CD4-positive, alpha-beta memory T cell (primary cell): Measurements from ENCODE around the gene RGPD3. TPM values are rescaled to one million over a fixed set of nuclear protein-coding genes. Genes with fewer than 3 reads are reported as not detected.
"Not testable (repeated sequence)": the region's sequence is repeated elsewhere in the genome, so short reads cannot be mapped to it uniquely, and the experiment has no call there.

Experiments
- CTCF ChIA-PET: fragments of 350-600 bp; sonication (Branson Sonifier 250); formaldehyde crosslinking; loops from one replicate; lab custom pipeline; 2021; ENCODE audit warnings: inconsistent platforms; ENCODE audit not compliant: partially characterized antibody; lab: Charles Lee
- POLR2A ChIA-PET: fragments of 350-600 bp; sonication (Branson Sonifier 250); formaldehyde crosslinking; loops from one replicate; lab custom pipeline; 2021; ENCODE audit not compliant: partially characterized antibody; lab: Charles Lee
- DNase-seq, 5 donors: peaks; one replicate each; pipeline versions ENCODE4 v3.0.0 to v3.0.0-alpha.2; 2020 to 2022; ENCODE audit warnings: mixed read lengths in 1 of 5
- H3K27ac ChIP-seq: one replicate; pipeline ENCODE4 v1.7.0; 2013; ENCODE audit warnings: low read depth, low read length
- H3K27me3 ChIP-seq: 2 replicates; pipeline ENCODE4 v1.7.0; 2013; ENCODE audit warnings: mild to moderate bottlenecking, low read length, moderate library complexity; ENCODE audit not compliant: insufficient read depth
- H3K36me3 ChIP-seq: 2 replicates; pipeline ENCODE4 v1.7.0; 2013; ENCODE audit warnings: mild to moderate bottlenecking, low read length, moderate library complexity; ENCODE audit not compliant: insufficient read depth
- H3K4me1 ChIP-seq: 2 replicates; pipeline ENCODE4 v1.7.0; 2013; ENCODE audit warnings: mild to moderate bottlenecking, low read length, moderate library complexity; ENCODE audit not compliant: insufficient read depth
- H3K4me3 ChIP-seq, 2 donors: one replicate each; pipeline ENCODE4 v1.7.0; 2013; ENCODE audit warnings: low read length in 2 of 2, mild to moderate bottlenecking in 1 of 2
- H3K9me3 ChIP-seq, 2 donors: one replicate each; pipeline ENCODE4 v1.7.0; 2013; ENCODE audit warnings: low read length in 2 of 2, control low read depth in 1 of 2; ENCODE audit not compliant: control insufficient read depth in 1 of 2
- H3K27ac Mint-ChIP-seq, 7 donors: one replicate each; pipeline ENCODE4 v1.8.0; 2020 to 2021; ENCODE audit warnings: mixed read lengths in 7 of 7, mild to moderate bottlenecking in 6 of 7, inconsistent platforms in 3 of 7, moderate library complexity in 3 of 7
- H3K27me3 Mint-ChIP-seq, 2 donors: one replicate each; pipeline ENCODE4 v1.8.0; 2020 to 2021; ENCODE audit warnings: mixed read lengths in 2 of 2
- H3K36me3 Mint-ChIP-seq, 2 donors: one replicate each; pipeline ENCODE4 v1.8.0; 2020 to 2021; ENCODE audit warnings: mixed read lengths in 2 of 2, inconsistent platforms in 1 of 2, mild to moderate bottlenecking in 1 of 2
- H3K4me1 Mint-ChIP-seq, 4 donors: one replicate each; pipeline ENCODE4 v1.8.0; 2020 to 2021; ENCODE audit warnings: mixed read lengths in 4 of 4, mild to moderate bottlenecking in 1 of 4
- H3K4me3 Mint-ChIP-seq, 8 donors: one replicate each; pipeline ENCODE4 v1.8.0; 2020 to 2021; ENCODE audit warnings: mixed read lengths in 8 of 8, mild to moderate bottlenecking in 7 of 8, moderate library complexity in 6 of 8, inconsistent platforms in 3 of 8
- H3K9me3 Mint-ChIP-seq, 8 donors: one replicate each; pipeline ENCODE4 v1.8.0; 2020 to 2021; ENCODE audit warnings: mixed read lengths in 8 of 8, mild to moderate bottlenecking in 5 of 8, inconsistent platforms in 3 of 8, moderate library complexity in 1 of 8
- intact Hi-C: fragments of 100-400 bp; cut with micrococcal nuclease; formaldehyde crosslinking; loops from one replicate; pipeline ENCODE4 v1.15.1; 2023
- polyA plus RNA-seq, 2 donors: library from polyadenylated mRNA; unstranded; fragments of 300-500 nt; fragmentation: Illumina TruSeq; gene quantifications; one replicate each; pipeline ENCODE4 v1.2.3, GENCODE V29; 2021
- total RNA-seq, 2 experiments: library from RNA; stranded (reverse); gene quantifications; one replicate each; pipeline ENCODE4 v1.2.3, GENCODE V29; 2021

RGPD3 gene
- total and polyA plus RNA-seq, 4 experiments from 2014 or later = 0.44 to 0.47 TPM; not detected in 2

DNA sequence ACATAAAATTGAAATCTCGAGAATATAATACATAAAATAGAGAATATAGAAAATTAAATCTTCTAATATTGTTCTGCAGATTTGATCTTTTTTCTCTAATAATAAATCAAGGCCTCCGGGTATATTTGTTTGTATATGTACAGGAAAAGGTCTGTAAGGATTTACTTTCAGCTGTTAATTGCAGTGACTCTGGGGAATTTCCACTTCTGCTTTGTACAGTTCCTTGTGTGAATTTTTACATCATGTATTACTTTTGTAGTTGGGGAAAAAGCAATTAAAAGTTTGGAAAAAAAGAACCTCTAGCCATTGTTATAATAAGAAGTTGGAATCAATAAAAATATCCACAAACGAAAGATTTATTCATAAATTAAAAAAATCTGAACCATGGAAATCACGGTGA is 42.6 kb upstream of the RGPD3 start:
- CTCF ChIA-PET = interaction anchor here (1.1 kb wide), 1 partner anchor 32 kb away, joined by 3 read pairs; no protein-coding TSS in a partner anchor
- H3K36me3 Mint-ChIP-seq, H3K9me3 Mint-ChIP-seq, H3K36me3 ChIP-seq, H3K9me3 ChIP-seq, H3K27ac Mint-ChIP-seq, H3K4me1 ChIP-seq, H3K27me3 ChIP-seq, POLR2A ChIA-PET, H3K27me3 Mint-ChIP-seq, H3K4me1 Mint-ChIP-seq, DNase-seq, intact Hi-C loops, H3K27ac ChIP-seq, H3K4me3 ChIP-seq: not testable (repeated sequence)
- peak overlapping the region in 1 of 8 donors; percentile 17 for H3K4me3 Mint-ChIP-seq

DNA sequence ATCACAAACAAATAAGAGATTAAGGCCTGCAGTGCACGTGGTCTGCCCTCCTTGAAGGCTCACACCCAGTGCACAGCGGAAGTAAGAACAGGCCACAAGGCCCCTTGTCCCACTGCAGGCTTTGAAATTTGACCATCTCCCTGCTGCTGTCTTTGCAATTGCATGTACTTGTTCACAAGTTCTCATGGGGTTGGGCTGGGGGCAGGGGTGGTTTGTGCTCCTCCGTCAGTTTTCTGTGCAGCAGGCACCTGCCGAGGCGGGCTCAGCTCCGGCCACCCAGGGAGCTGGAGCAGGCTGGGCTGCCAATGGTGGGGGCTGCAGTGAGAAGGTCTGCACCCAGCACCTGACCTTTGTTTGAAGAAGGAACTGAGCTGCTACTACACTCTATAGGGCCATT is 41.2 kb upstream of the RGPD3 start:
- H3K4me1 ChIP-seq, H3K4me3 Mint-ChIP-seq, DNase-seq, H3K27ac ChIP-seq, H3K27me3 Mint-ChIP-seq, H3K4me1 Mint-ChIP-seq, POLR2A ChIA-PET, H3K4me3 ChIP-seq, intact Hi-C loops, H3K36me3 ChIP-seq, CTCF ChIA-PET, H3K27ac Mint-ChIP-seq, H3K9me3 Mint-ChIP-seq, H3K36me3 Mint-ChIP-seq, H3K9me3 ChIP-seq, H3K27me3 ChIP-seq: not testable (repeated sequence)

DNA sequence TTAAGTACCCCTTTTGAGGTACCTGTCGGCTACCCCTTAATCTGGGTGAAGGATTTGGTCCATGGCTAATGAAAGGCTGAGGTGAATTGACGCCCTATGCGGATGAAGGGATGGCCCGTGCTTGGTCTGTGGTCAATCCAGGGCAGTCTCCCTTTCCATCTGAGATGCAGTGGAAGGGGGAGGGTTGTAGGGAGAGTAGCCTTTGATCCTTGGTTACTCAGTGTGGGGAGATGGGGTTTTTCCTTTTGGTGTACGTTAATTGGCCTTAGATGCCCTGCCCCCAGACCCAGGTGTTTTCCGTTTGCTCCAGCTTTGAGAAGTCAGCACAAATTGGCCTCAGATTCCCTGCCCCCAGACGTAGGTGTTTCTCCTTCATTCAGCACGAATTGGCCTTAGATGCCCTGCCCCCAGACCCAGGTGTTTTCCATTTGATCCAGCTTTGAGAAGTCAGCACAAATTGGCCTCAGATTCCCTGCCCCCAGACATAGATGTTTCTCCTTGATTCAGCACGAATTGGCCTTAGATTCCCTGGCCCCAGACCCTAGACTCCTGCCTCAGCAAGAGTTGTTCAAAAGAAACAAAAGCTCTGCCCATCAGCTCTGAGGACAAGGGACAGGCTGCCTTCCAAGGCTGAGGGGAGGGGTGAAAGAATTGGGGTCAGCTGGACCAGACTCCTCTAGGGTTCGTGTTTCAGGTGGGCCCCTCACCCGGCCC is 40.6 kb upstream of the RGPD3 start:
- H3K4me1 Mint-ChIP-seq, CTCF ChIA-PET, H3K36me3 Mint-ChIP-seq, H3K9me3 Mint-ChIP-seq, H3K27ac Mint-ChIP-seq, H3K27me3 ChIP-seq, H3K4me3 Mint-ChIP-seq, POLR2A ChIA-PET, H3K27me3 Mint-ChIP-seq, H3K4me1 ChIP-seq, intact Hi-C loops, H3K27ac ChIP-seq, H3K36me3 ChIP-seq, DNase-seq, H3K9me3 ChIP-seq, H3K4me3 ChIP-seq: not testable (repeated sequence)

DNA sequence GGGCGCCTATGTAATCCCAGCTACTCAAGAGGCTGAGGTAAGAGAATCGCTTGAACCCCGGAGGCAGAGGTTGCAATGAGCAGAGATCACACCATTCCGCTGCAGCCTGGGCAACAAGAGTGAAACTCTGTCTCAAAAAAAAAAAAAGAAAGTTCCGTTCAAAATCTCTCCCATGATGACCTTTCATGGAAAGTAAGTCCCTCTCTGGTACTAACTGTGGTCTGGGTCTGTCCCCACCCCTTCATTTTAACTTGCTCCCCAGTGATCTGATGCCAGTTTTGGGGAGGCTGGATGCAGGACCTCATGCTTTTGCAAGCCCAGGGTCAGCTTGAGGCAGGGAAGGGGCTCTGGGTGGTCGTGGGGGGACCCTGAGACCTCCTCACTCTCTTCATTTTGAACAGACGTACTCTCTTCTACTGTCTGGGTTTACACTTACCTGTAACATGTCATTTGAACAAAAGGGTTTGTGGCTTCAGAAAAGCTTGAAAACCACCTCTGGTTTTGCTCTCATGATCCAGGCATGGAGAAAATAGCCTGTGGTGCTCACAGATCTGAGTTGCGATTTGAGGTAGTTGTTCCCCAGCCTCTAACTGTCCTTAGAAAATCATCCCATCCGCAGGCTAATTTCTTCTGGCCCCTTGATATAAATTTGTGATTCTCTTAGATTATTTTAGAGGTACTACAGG is 37.9 kb upstream of the RGPD3 start:
- H3K27ac Mint-ChIP-seq, H3K4me1 ChIP-seq, POLR2A ChIA-PET, CTCF ChIA-PET, H3K27ac ChIP-seq, H3K36me3 Mint-ChIP-seq, H3K27me3 ChIP-seq, H3K9me3 ChIP-seq, H3K27me3 Mint-ChIP-seq, intact Hi-C loops, H3K36me3 ChIP-seq, DNase-seq, H3K9me3 Mint-ChIP-seq, H3K4me1 Mint-ChIP-seq, H3K4me3 Mint-ChIP-seq, H3K4me3 ChIP-seq: not testable (repeated sequence)

DNA sequence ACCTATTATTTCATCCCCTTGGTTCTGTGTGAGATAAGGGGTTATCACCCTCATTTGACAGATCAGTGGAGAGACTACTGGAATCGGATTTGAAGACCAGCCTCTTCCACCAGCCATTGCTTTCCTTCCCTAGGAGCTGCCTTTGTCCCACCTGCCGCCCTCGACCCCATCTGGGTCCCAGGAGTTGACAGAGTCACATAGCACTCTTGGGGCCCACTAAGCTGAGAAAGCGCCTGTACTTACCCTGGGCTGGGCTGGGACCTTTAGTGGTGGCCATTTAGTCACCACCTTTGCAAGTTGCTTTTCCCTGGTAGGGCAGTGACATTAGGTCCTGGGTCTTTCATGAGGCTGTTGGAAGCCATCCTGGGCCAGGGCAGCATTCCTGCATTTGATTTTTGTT is 36.6 kb upstream of the RGPD3 start:
- DNase-seq, H3K36me3 Mint-ChIP-seq, H3K36me3 ChIP-seq, H3K9me3 ChIP-seq, H3K4me1 ChIP-seq, H3K27ac Mint-ChIP-seq, H3K4me3 Mint-ChIP-seq, POLR2A ChIA-PET, H3K4me3 ChIP-seq, H3K27me3 ChIP-seq, H3K27ac ChIP-seq, H3K9me3 Mint-ChIP-seq, CTCF ChIA-PET, intact Hi-C loops, H3K27me3 Mint-ChIP-seq, H3K4me1 Mint-ChIP-seq: not testable (repeated sequence)

DNA sequence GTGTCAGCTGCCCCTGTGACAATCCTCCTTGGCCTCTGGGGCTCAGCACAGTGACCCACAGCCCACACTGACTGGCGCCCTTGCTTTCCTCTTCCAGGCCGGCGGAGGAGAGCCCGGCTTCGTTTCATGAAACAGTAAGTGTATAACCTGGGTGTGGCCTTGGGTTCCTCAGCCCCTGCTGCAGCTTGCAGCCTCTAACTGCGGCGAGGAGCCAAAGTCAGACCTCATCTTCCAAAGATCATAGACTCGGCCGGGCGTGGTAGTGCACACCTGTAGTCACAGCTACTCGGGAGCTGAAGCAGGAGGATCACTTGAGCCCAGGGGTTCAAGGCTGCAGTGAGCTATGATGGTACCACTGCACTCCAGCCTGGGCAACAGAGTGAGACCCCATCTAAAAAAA is 36.0 kb upstream of the RGPD3 start:
- DNase-seq, H3K27ac Mint-ChIP-seq, CTCF ChIA-PET, H3K4me1 ChIP-seq, H3K9me3 Mint-ChIP-seq, H3K36me3 ChIP-seq, H3K36me3 Mint-ChIP-seq, H3K9me3 ChIP-seq, H3K27me3 ChIP-seq, H3K4me3 Mint-ChIP-seq, H3K27ac ChIP-seq, H3K4me3 ChIP-seq, H3K4me1 Mint-ChIP-seq, intact Hi-C loops, POLR2A ChIA-PET, H3K27me3 Mint-ChIP-seq: not testable (repeated sequence)

DNA sequence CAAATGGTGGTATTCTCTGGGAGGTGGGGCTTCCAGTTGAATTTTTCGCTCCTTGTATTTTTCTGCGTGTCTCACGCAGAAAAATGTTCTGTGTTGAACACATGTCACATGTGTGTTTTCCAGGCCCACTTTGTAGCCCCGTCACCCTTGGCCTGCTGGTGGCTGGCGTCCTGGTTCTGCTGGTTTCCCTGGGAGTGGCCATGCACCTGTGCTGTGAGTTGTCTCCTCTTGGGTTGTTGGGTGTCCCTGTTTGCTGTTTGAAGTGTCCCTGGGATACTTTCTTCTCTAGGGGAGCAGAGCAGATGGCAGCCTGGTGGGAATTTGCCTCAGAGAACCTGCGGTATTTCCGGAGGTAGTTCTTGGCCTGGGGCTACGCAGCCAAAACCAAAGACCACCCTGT is 34.1 kb upstream of the RGPD3 start:
- DNase-seq, POLR2A ChIA-PET, H3K9me3 ChIP-seq, CTCF ChIA-PET, H3K27ac Mint-ChIP-seq, H3K27me3 ChIP-seq, H3K36me3 ChIP-seq, H3K4me1 Mint-ChIP-seq, H3K27me3 Mint-ChIP-seq, H3K9me3 Mint-ChIP-seq, H3K36me3 Mint-ChIP-seq, H3K4me3 Mint-ChIP-seq, H3K4me1 ChIP-seq, H3K27ac ChIP-seq, H3K4me3 ChIP-seq, intact Hi-C loops: not testable (repeated sequence)
